Measurements from ENCODE around the gene EOLA2.

GRCh38 chrX:149939905-149940673, 1.8 kb upstream of the EOLA2 start:
- no peak for TF ChIP-seq PATZ1 (CRISPR knock-in tag; IDR thresholded peaks at IDR 0.05; ENCODE audit: borderline replicate concordance)
- TF ChIP-seq POU6F1 (CRISPR knock-in tag; IDR thresholded peaks at IDR 0.05; ENCODE audit: borderline replicate concordance, low read depth): no peak
- TF ChIP-seq TOX (CRISPR knock-in tag; IDR thresholded peaks at IDR 0.05; ENCODE audit: borderline replicate concordance): no peak
- no peak for TF ChIP-seq SNAI2 (CRISPR knock-in tag; IDR thresholded peaks at IDR 0.05)
- TF ChIP-seq CREB5 (CRISPR knock-in tag; IDR thresholded peaks at IDR 0.05; ENCODE audit: low read depth): no peak
- no peak for TF ChIP-seq PPARA (CRISPR knock-in tag; IDR thresholded peaks at IDR 0.05; ENCODE audit: borderline replicate concordance)
- TF ChIP-seq CSDC2 (CRISPR knock-in tag; IDR thresholded peaks at IDR 0.05): no peak
- no peak for TF ChIP-seq ZNF70 (CRISPR knock-in tag; IDR thresholded peaks at IDR 0.05)
- no peak for TF ChIP-seq BACH2 (CRISPR knock-in tag; IDR thresholded peaks at IDR 0.05; ENCODE audit: borderline replicate concordance)
- no peak for TF ChIP-seq ZFP3 (CRISPR knock-in tag; IDR thresholded peaks at IDR 0.05)
- no peak for TF ChIP-seq GLIS3 (CRISPR knock-in tag; IDR thresholded peaks at IDR 0.05)
- TF ChIP-seq OSR1 (CRISPR knock-in tag; IDR thresholded peaks at IDR 0.05): no peak

All from SK-N-SH treated with all-trans-retinoic acid at 6 μM for 48 hours (cell line).